CD4-positive, alpha-beta T cell treated with Interleukin-2 at 100 ng/mL for 4 hours (primary cell): ENCODE results near the gene SEC62.

Experiments
- DNase-seq: peaks from one replicate; pipeline ENCODE4 v3.0.0-alpha.2; 2020; ENCODE audit warnings: low spot score

The SEC62 gene

GRCh38 chr3:169966428-169966950, at the start of gene SEC62:
Gene SEC62, plus strand, starts transcription at chr3:169966807. Its CDS starts 16 bp downstream, at chr3:169966823.
- DNase-seq, result peak; percentile 94

GRCh38 chr3:169923189-169923588, 43.4 kb upstream of the SEC62 start:
- DNase-seq, result no peak

- DNase-seq, result no peak
Measured at GRCh38 chr3:169923831-169924230, 42.8 kb upstream of the SEC62 start.

- DNase-seq, result no peak
Measured at GRCh38 chr3:169929830-169930519, 36.6 kb upstream of the SEC62 start.

GRCh38 chr3:169930843-169931242, 35.8 kb upstream of the SEC62 start:
- DNase-seq, result no peak

- no peak for DNase-seq
Measured at GRCh38 chr3:169931747-169932520, 34.7 kb upstream of the SEC62 start.

GRCh38 chr3:169939320-169939719, 27.3 kb upstream of the SEC62 start:
- DNase-seq, result no peak

GRCh38 chr3:169939751-169940150, 26.9 kb upstream of the SEC62 start:
- no peak for DNase-seq

- no peak for DNase-seq
Measured at GRCh38 chr3:169940470-169941181, 26.0 kb upstream of the SEC62 start.

GRCh38 chr3:169945313-169945712, 21.3 kb upstream of the SEC62 start:
- no peak for DNase-seq

- no peak for DNase-seq
Measured at GRCh38 chr3:169946336-169946735, 20.3 kb upstream of the SEC62 start.

- DNase-seq, result no peak
Measured at GRCh38 chr3:169948559-169949448, 17.8 kb upstream of the SEC62 start.

GRCh38 chr3:169952045-169952444, 14.6 kb upstream of the SEC62 start:
- no peak for DNase-seq

- DNase-seq, result no peak
Measured at GRCh38 chr3:169953462-169954141, 13.0 kb upstream of the SEC62 start.

- no peak for DNase-seq
Measured at GRCh38 chr3:169954142-169954756, 12.4 kb upstream of the SEC62 start.

- no peak for DNase-seq
Measured at GRCh38 chr3:169955406-169955805, 11.2 kb upstream of the SEC62 start.

GRCh38 chr3:169964176-169964575, 2.4 kb upstream of the SEC62 start:
- no peak for DNase-seq

- DNase-seq, result no peak
Measured at GRCh38 chr3:169965562-169966427, 812 bp upstream of the SEC62 start.
